ENCODE data around the gene ZNF799. TPM values are rescaled to one million over a fixed set of nuclear protein-coding genes. Genes with fewer than 3 reads are reported as not detected.

The ZNF799 gene
- 2.1 and 2.6 TPM in 2 replicates for total RNA-seq

DNA sequence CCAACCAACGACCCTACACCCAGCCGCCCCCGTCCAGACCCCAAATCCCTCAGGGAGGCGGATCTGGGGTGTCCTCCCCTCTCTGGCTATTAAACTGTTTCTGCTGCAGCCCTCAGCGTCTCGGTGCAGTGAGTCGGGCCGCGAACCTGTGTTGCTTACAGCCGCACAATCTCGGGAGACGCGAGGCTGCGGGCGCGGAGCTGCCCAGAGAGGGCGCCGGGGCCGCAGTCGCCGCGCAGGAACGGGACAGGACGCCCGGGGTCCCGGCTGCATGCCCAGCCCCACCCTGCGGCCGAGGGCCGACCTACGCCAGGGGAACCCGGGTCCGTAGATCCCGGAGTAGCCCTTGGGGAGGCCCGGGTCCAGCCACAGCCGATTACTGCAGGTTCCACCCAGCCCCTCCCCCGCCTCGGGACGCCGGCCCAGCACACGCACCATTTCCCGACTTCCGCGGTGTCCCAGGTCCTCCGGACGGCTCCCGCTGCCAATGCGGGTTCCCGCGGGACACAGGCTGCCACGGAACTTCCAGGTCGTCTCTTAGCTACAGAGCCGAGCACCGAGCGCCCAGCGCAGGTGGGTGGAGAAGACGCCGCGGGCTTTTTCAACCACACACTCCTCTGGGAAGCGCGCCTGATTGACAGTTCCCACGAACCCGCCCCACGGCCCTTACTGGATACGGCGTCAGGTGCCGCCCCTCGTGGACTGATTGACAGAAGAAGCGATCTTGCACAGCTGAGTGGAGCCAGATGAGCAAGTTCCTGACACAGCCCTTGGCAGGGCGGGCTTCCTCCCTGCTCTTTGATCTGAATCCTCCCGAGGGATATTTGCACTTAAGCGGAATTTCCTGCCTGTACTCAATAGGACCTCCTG is at the start of gene ZNF799:
Gene ZNF799 (minus strand): TSS at position 639 of the 870 bp plus-strand sequence. CDS start 201 bp downstream, at position 438.

GRCh38 chr19:12440541-12441316 is 39.7 kb upstream of the ZNF799 start, which contains the start of gene ZNF443:
Gene ZNF443, minus strand, starts transcription at chr19:12441021. Its CDS starts 107 bp downstream, at chr19:12440914.

GRCh38 chr19:12365236-12366162 is 35.6 kb downstream of the ZNF799 start, which contains the start of gene ZNF442:
Gene ZNF442, minus strand, starts transcription at chr19:12365683. Its CDS starts 2,052 bp downstream, at chr19:12363631.

Other genes starting within 250 kb of the ZNF799 start
- 4.8 and 10.3 TPM in 2 replicates for gene ZNF625, start 244.5 kb downstream of the ZNF799 start, total RNA-seq
- 6.2 and 9.0 TPM in 2 replicates for gene ZNF136, start 238.2 kb downstream of the ZNF799 start, total RNA-seq
- 9.6 and 11.8 TPM in 2 replicates for gene ZNF44, start 106.4 kb downstream of the ZNF799 start, total RNA-seq
- gene ZNF563, start 67.6 kb downstream of the ZNF799 start, total RNA-seq: 3.8 and 5.1 TPM in 2 replicates
- gene ZNF442, start 35.6 kb downstream of the ZNF799 start, total RNA-seq: 4.1 and 4.3 TPM in 2 replicates
- 1.0 and 3.1 TPM in 2 replicates for gene ZNF443, start 39.8 kb upstream of the ZNF799 start, total RNA-seq
- gene ZNF709, start 83.5 kb upstream of the ZNF799 start, total RNA-seq: 0.34 and 1.1 TPM in 2 replicates
- 7.2 and 11.2 TPM in 2 replicates for gene ZNF564, start 150.2 kb upstream of the ZNF799 start, total RNA-seq
- gene ZNF490, start 209.5 kb upstream of the ZNF799 start, total RNA-seq: 7.2 and 13.3 TPM in 2 replicates
- gene ZNF791, start 209.6 kb upstream of the ZNF799 start, total RNA-seq: 12.3 and 20.9 TPM in 2 replicates

Measured in nasal cavity respiratory epithelium epithelial cell of viscerocranial mucosa (primary cell).